ENCODE measurements around the gene OR14I1.

OR14I1 gene

GRCh38 chr1:248702714-248703113 is at the start of gene OR14I1:
TSS of gene OR14I1 (minus strand) at chr1:248702766.
- DNase-seq (ENCODE audit: low read depth), result no peak

- DNase-seq (ENCODE audit: low read depth), result no peak
Measured at GRCh38 chr1:248751635-248752034, 49.1 kb upstream of the OR14I1 start.

GRCh38 chr1:248751142-248751541 is 48.6 kb upstream of the OR14I1 start:
- DNase-seq (ENCODE audit: low read depth), result no peak

- DNase-seq (ENCODE audit: low read depth), result no peak
Measured at GRCh38 chr1:248750496-248750895, 47.9 kb upstream of the OR14I1 start.

GRCh38 chr1:248748211-248748610 is 45.6 kb upstream of the OR14I1 start:
- no peak for DNase-seq (ENCODE audit: low read depth)

- DNase-seq (ENCODE audit: low read depth), result no peak
Measured at GRCh38 chr1:248740876-248741275, 38.3 kb upstream of the OR14I1 start.

GRCh38 chr1:248739572-248740205 is 37.1 kb upstream of the OR14I1 start:
- no peak for DNase-seq (ENCODE audit: low read depth)

- no peak for DNase-seq (ENCODE audit: low read depth)
Measured at GRCh38 chr1:248737457-248737856, 34.9 kb upstream of the OR14I1 start.

- DNase-seq (ENCODE audit: low read depth), result no peak
Measured at GRCh38 chr1:248736977-248737376, 34.4 kb upstream of the OR14I1 start.

- DNase-seq (ENCODE audit: low read depth), result no peak
Measured at GRCh38 chr1:248733566-248733965, 31.0 kb upstream of the OR14I1 start.

- DNase-seq (ENCODE audit: low read depth), result no peak
Measured at GRCh38 chr1:248730507-248731335, 28.2 kb upstream of the OR14I1 start.

GRCh38 chr1:248714248-248714647 is 11.7 kb upstream of the OR14I1 start:
- DNase-seq (ENCODE audit: low read depth), result no peak

GRCh38 chr1:248710305-248710900 is 7.8 kb upstream of the OR14I1 start:
- no peak for DNase-seq (ENCODE audit: low read depth)

- no peak for DNase-seq (ENCODE audit: low read depth)
Measured at GRCh38 chr1:248704606-248705005, 2.0 kb upstream of the OR14I1 start.

- no peak for DNase-seq (ENCODE audit: low read depth)
Measured at GRCh38 chr1:248703674-248704073, 1.1 kb upstream of the OR14I1 start.

- DNase-seq (ENCODE audit: low read depth), result no peak
Measured at GRCh38 chr1:248699099-248699498, 3.5 kb downstream of the OR14I1 start.

- no peak for DNase-seq (ENCODE audit: low read depth)
Measured at GRCh38 chr1:248697907-248698306, 4.7 kb downstream of the OR14I1 start.

GRCh38 chr1:248696774-248697173 is 5.8 kb downstream of the OR14I1 start:
- DNase-seq (ENCODE audit: low read depth), result no peak

GRCh38 chr1:248696261-248696660 is 6.3 kb downstream of the OR14I1 start:
- no peak for DNase-seq (ENCODE audit: low read depth)

GRCh38 chr1:248695451-248696132 is 7.0 kb downstream of the OR14I1 start:
- DNase-seq (ENCODE audit: low read depth), result no peak

GRCh38 chr1:248691567-248692155 is 10.9 kb downstream of the OR14I1 start:
- DNase-seq (ENCODE audit: low read depth), result no peak

Data from activated T-helper 1 cell treated with Interleukin-2 at 50 U/mL for 16 hours (primary cell).